Fibroblast of skin of back (primary cell): ENCODE data around the gene PDZRN4.
"Not testable (repeated sequence)": the region's sequence is repeated elsewhere in the genome, so short reads cannot be mapped to it uniquely, and the experiment has no call there.

Source experiments
- DNase-seq: peaks from one replicate; pipeline ENCODE4 v3.0.0-alpha.2; 2013

Gene PDZRN4

GRCh38 chr12:41514021-41514777, 326.1 kb downstream of the PDZRN4 start:
- no peak for DNase-seq

GRCh38 chr12:41514907-41515306, 326.8 kb downstream of the PDZRN4 start:
- DNase-seq = no peak

- DNase-seq = no peak
Observed at GRCh38 chr12:41515953-41516352, 327.8 kb downstream of the PDZRN4 start.

- DNase-seq = no peak
Observed at GRCh38 chr12:41520869-41521268, 332.7 kb downstream of the PDZRN4 start.

GRCh38 chr12:41521872-41522379, 333.8 kb downstream of the PDZRN4 start:
- peak; percentile 88 for DNase-seq

- no peak for DNase-seq
Observed at GRCh38 chr12:41527062-41527461, 338.9 kb downstream of the PDZRN4 start.

GRCh38 chr12:41527534-41528116, 339.5 kb downstream of the PDZRN4 start:
- no peak for DNase-seq

- no peak for DNase-seq
Observed at GRCh38 chr12:41528874-41529273, 340.8 kb downstream of the PDZRN4 start.

- DNase-seq = no peak
Observed at GRCh38 chr12:41530441-41530840, 342.3 kb downstream of the PDZRN4 start.

- no peak for DNase-seq
Observed at GRCh38 chr12:41531147-41531829, 343.2 kb downstream of the PDZRN4 start.

GRCh38 chr12:41532072-41532471, 344.0 kb downstream of the PDZRN4 start:
- DNase-seq = no peak

- DNase-seq = no peak
Observed at GRCh38 chr12:41536813-41537490, 348.8 kb downstream of the PDZRN4 start.

GRCh38 chr12:41537522-41537921, 349.4 kb downstream of the PDZRN4 start:
- DNase-seq = no peak

GRCh38 chr12:41545761-41546160, 357.6 kb downstream of the PDZRN4 start:
- no peak for DNase-seq

- not testable (repeated sequence) for DNase-seq
Observed at GRCh38 chr12:41547071-41547470, 359.0 kb downstream of the PDZRN4 start.

GRCh38 chr12:41548926-41549325, 360.8 kb downstream of the PDZRN4 start:
- no peak for DNase-seq

GRCh38 chr12:41552588-41552987, 364.5 kb downstream of the PDZRN4 start:
- DNase-seq = peak; percentile 0

- DNase-seq = no peak
Observed at GRCh38 chr12:41556176-41556575, 368.1 kb downstream of the PDZRN4 start.

GRCh38 chr12:41557344-41557743, 369.2 kb downstream of the PDZRN4 start:
- DNase-seq = no peak

GRCh38 chr12:41558671-41559070, 370.6 kb downstream of the PDZRN4 start:
- DNase-seq = no peak

- no peak for DNase-seq
Observed at GRCh38 chr12:41563051-41563450, 374.9 kb downstream of the PDZRN4 start.

- no peak for DNase-seq
Observed at GRCh38 chr12:41564816-41565215, 376.7 kb downstream of the PDZRN4 start.

GRCh38 chr12:41566703-41567102, 378.6 kb downstream of the PDZRN4 start:
- no peak for DNase-seq
